ENCODE measurements around the gene PPP4R1. TPM values are rescaled to one million over a fixed set of nuclear protein-coding genes. Genes with fewer than 3 reads are reported as not detected.
"Not testable (repeated sequence)": the region's sequence is repeated elsewhere in the genome, so short reads cannot be mapped to it uniquely, and the experiment has no call there.

Gene PPP4R1
- total RNA-seq, 1 donor from 2014 or later: 136 TPM

GRCh38 chr18:9647496-9648323 is 33.4 kb upstream of the PPP4R1 start:
- Mint-ChIP-seq H3K4me3 (ENCODE audit: unreplicated experiment) (no peak overlapping the region), H3K27ac (ENCODE audit: unreplicated experiment) (no peak overlapping the region)
- TF ChIP-seq, protein P1, sequence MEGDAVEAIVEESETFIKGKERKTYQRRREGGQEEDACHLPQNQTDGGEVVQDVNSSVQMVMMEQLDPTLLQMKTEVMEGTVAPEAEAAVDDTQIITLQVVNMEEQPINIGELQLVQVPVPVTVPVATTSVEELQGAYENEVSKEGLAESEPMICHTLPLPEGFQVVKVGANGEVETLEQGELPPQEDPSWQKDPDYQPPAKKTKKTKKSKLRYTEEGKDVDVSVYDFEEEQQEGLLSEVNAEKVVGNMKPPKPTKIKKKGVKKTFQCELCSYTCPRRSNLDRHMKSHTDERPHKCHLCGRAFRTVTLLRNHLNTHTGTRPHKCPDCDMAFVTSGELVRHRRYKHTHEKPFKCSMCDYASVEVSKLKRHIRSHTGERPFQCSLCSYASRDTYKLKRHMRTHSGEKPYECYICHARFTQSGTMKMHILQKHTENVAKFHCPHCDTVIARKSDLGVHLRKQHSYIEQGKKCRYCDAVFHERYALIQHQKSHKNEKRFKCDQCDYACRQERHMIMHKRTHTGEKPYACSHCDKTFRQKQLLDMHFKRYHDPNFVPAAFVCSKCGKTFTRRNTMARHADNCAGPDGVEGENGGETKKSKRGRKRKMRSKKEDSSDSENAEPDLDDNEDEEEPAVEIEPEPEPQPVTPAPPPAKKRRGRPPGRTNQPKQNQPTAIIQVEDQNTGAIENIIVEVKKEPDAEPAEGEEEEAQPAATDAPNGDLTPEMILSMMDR (IDR thresholded peaks at IDR 0.05; ENCODE audit: partially characterized antibody, unreplicated experiment): no peak

DNA sequence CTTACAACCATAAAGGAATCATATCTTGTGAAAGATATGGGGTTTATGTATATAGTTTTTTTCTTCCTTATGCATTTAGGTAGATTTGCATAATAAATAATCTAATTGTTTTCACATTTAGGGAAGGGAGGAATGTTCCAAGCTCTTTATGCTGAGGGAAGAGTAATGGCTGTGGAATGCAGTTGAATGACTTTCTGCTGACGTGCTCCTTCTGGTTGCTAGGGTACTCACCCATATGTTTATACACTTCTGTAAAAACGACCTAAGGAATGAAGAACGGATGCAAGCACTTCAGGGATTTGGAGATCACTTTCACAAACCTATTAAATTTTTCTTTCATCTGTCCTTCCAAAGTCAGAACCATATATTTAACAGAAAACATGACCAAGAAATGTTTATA is 29.2 kb upstream of the PPP4R1 start:
- Mint-ChIP-seq H3K27ac (ENCODE audit: unreplicated experiment) (no peak overlapping the region), H3K4me3 (ENCODE audit: unreplicated experiment) (no peak overlapping the region), H3K4me1 (ENCODE audit: low read depth, unreplicated experiment) (no peaks in the 10 kb centered on the region), H3K36me3 (ENCODE audit: unreplicated experiment) (no peaks in the 10 kb centered on the region), H3K9me3 (ENCODE audit: unreplicated experiment) (peaks cover 2% of the 10 kb centered on the region), H3K27me3 (ENCODE audit: unreplicated experiment) (peaks cover 4% of the 10 kb centered on the region)
- DNase-seq: no peak
- TF ChIP-seq, protein P1 (IDR thresholded peaks at IDR 0.05; ENCODE audit: partially characterized antibody, unreplicated experiment): no peak

More at GRCh38 chr18:9647496-9648323, 33.4 kb upstream of the PPP4R1 start:
- Mint-ChIP-seq H3K9me3 (ENCODE audit: unreplicated experiment) (no peaks in the 10 kb centered on the region), H3K36me3 (ENCODE audit: unreplicated experiment) (no peaks in the 10 kb centered on the region), H3K4me1 (ENCODE audit: low read depth, unreplicated experiment) (no peaks in the 10 kb centered on the region), H3K27me3 (ENCODE audit: unreplicated experiment) (peaks cover 3% of the 10 kb centered on the region)
- DNase-seq: no peak

DNA sequence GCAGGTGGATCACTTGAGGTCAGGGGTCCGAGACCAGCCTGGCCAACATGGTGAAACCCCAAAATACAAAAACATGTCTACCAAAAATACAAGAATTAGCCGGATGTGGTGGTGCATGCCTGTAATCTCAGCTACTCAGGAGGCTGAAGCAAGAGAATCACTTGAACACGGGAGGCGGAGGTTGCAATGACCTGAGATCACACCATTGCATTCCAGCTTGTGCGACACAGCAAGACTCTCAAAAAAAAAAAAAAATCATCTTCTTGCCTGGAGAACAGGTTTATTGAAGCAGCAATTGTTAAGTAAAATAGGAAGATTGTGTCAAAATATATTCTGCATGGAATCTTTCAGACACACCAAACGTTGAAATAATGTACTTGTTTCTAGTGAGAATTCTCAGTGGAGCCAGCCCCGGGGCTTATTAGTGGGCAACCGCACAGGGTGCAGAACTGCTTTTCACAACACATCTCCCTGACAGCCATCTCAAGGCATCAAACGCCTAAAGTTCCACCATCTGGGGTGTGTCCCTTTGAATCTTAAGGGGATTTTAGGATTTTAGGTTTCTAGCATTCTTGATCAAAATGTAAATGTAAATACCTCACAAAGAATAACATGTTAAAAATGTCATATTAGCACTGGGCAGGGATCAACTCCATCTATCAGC is 28.6 kb upstream of the PPP4R1 start:
- H3K36me3 Mint-ChIP-seq (ENCODE audit: unreplicated experiment): no peaks in the 10 kb centered on the region
- no peak overlapping the region for H3K27ac Mint-ChIP-seq (ENCODE audit: unreplicated experiment)
- no peaks in the 10 kb centered on the region for H3K4me1 Mint-ChIP-seq (ENCODE audit: low read depth, unreplicated experiment)
- DNase-seq: no peak
- peaks cover 2% of the 10 kb centered on the region for H3K9me3 Mint-ChIP-seq (ENCODE audit: unreplicated experiment)
- TF ChIP-seq, protein P1 (IDR thresholded peaks at IDR 0.05; ENCODE audit: partially characterized antibody, unreplicated experiment): no peak
- peaks cover 4% of the 10 kb centered on the region for H3K27me3 Mint-ChIP-seq (ENCODE audit: unreplicated experiment)
- H3K4me3 Mint-ChIP-seq (ENCODE audit: unreplicated experiment): no peak overlapping the region

DNA sequence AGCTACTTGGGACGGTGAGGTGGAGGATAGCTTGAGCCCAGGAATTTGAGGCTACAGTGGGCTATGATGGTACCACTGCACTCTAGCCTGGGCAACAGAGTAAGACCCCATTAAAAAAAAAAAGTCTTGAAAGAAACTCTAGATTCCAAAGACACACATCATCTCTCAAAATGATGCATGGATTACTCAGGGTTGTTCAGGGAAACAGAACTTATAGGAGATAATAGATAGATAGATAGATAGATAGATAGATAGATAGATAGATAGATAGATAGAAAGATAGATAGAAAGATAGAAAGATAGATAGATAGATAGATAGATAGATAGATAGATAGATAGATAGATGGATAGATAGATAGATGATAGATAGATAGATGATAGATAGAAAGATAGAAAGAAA is 26.7 kb upstream of the PPP4R1 start:
- not testable (repeated sequence) for H3K4me1 Mint-ChIP-seq (ENCODE audit: low read depth, unreplicated experiment); H3K27ac Mint-ChIP-seq (ENCODE audit: unreplicated experiment); H3K36me3 Mint-ChIP-seq (ENCODE audit: unreplicated experiment); H3K9me3 Mint-ChIP-seq (ENCODE audit: unreplicated experiment); DNase-seq; H3K27me3 Mint-ChIP-seq (ENCODE audit: unreplicated experiment); H3K4me3 Mint-ChIP-seq (ENCODE audit: unreplicated experiment)

DNA sequence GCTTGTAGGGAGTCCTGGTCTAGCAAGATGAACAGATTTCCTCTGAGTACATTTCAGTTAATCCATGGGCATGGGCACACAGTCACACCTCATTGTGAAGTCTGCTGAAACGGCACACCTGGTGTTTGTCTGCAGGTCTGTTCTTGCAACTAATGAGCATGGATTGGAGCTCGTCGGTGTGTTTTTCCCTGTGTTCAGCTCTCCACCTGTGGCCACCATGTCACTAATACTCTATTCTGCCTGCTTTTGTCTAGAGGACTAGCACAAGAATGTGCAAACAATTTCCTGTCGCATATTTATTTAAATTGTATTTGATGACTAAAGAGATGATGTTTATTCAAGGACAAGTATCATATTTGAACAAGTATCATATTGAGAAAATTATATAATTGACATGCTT is 24.5 kb upstream of the PPP4R1 start:
- Mint-ChIP-seq H3K36me3 (ENCODE audit: unreplicated experiment) (no peaks in the 10 kb centered on the region), H3K27ac (ENCODE audit: unreplicated experiment) (no peak overlapping the region)

More for the DNA sequence above, 24.5 kb upstream of the PPP4R1 start:
- TF ChIP-seq, protein P1 (IDR thresholded peaks at IDR 0.05; ENCODE audit: partially characterized antibody, unreplicated experiment): no peak
- H3K9me3 Mint-ChIP-seq (ENCODE audit: unreplicated experiment): peaks cover 2% of the 10 kb centered on the region
- no peak for DNase-seq
- H3K27me3 Mint-ChIP-seq (ENCODE audit: unreplicated experiment): peaks cover 2% of the 10 kb centered on the region
- H3K4me3 Mint-ChIP-seq (ENCODE audit: unreplicated experiment): no peak overlapping the region
- H3K4me1 Mint-ChIP-seq (ENCODE audit: low read depth, unreplicated experiment): no peaks in the 10 kb centered on the region

All from glutamatergic neuron (in vitro differentiated cells).